Psoas muscle (tissue), 8 donors: Measurements from ENCODE around the gene GARIN1A. TPM values are rescaled to one million over a fixed set of nuclear protein-coding genes. Genes with fewer than 3 reads are reported as not detected.
"Not testable (repeated sequence)": the region's sequence is repeated elsewhere in the genome, so short reads cannot be mapped to it uniquely, and the experiment has no call there.

ENCODE experiments used
- ATAC-seq, 4 donors: fragments of 200-7000 bp; cut with Tn5 transposase; one replicate each; pipeline ENCODE4 v1.9.1; 2020; ENCODE audit warnings: moderate library complexity in 3 of 4, mild to moderate bottlenecking in 2 of 4
- DNase-seq, 2 donors: peaks; one replicate each; pipeline ENCODE4 v3.0.0-alpha.2; 2020
- H3K27ac ChIP-seq: fragments of 200-600 bp; one replicate; pipeline ENCODE4 v1.8.0; 2022
- H3K27me3 ChIP-seq, 3 donors: fragments of 200-600 bp in 1 of 3; one replicate each; pipeline versions ENCODE4 v1.6.1 to v1.8.0; 2013 to 2022; ENCODE audit warnings: low read length in 2 of 3, mild to moderate bottlenecking in 2 of 3, moderate library complexity in 1 of 3; ENCODE audit not compliant: insufficient read depth in 3 of 3
- H3K36me3 ChIP-seq, 2 donors: fragments of 200-600 bp in 1 of 2; one replicate each; pipeline versions ENCODE4 v1.6.1 to v1.8.0; 2013 to 2022; ENCODE audit warnings: low read depth in 1 of 2, mild to moderate bottlenecking in 1 of 2, moderate library complexity in 1 of 2; ENCODE audit not compliant: insufficient read depth in 1 of 2
- H3K4me1 ChIP-seq: fragments of 200-600 bp; one replicate; pipeline ENCODE4 v1.8.0; 2022
- H3K4me3 ChIP-seq: fragments of 200-600 bp; one replicate; pipeline ENCODE4 v1.8.0; 2022; ENCODE audit warnings: mild to moderate bottlenecking
- H3K9me3 ChIP-seq: fragments of 200-600 bp; one replicate; pipeline ENCODE4 v1.8.0; 2022
- WGBS, 3 donors: extraction: QIAGEN DNeasy Blood & Tissue Kit; methylation state at CpG; one replicate each; pipeline versions ENCODE4 v1.1.6 to v1.1.7; 2013; 5-methylcytosine and 5-hydroxymethylcytosine counted together
- intact Hi-C, 2 donors: fragments of 100-400 bp; cut with DNase I; formaldehyde crosslinking; loops; one replicate each; pipeline versions ENCODE4 v1.11.0 to v1.14.2; 2022
- polyA plus RNA-seq, 3 donors: library from polyadenylated mRNA; stranded (reverse); fragments of 200-250 nt; gene quantifications; one replicate each; pipeline ENCODE4 v1.2.3, GENCODE V29; 2013
- total RNA-seq, 4 donors: library from RNA; stranded (reverse); fragmentation: NEBNext Ultra II Directional in 2 of 4; extraction: Animal tissue kit (Norgen Biotek cat#: 25700) in 2 of 4; gene quantifications; one replicate each; pipeline versions ENCODE4 v1.2.1 to v1.2.4, GENCODE V29; 2021 to 2023
- TF ChIP-seq, protein P1 (sequence below): fragments of 200-600 bp; IDR thresholded peaks from one replicate; pipeline ENCODE4 v1.8.0; 2022; ENCODE audit warnings: antibody characterized with exemption
- donor health status: healthy with polysubstance abuse.
- donor health status: DM: no; HTN: no; CAD: no; lungs with moderate emphysema.
- donor health status: Bipolar disorder and iron deficiency.
- donor health status: healthy.
- donor health status: DM: yes; HTN: yes; CAD: no.
- donor health status: DM: no; HTN: no; CAD: no.
- donor health status: DM: no; HTN: no; CAD: no.
- donor health status: DM: yes; HTN: yes; CAD: no.

Gene GARIN1A
- total and polyA plus RNA-seq, 7 donors: 0.27 to 3.3 (median 0.82) TPM

GRCh38 chr7:128681794-128682537, 9.9 kb downstream of the GARIN1A start:
- H3K36me3 ChIP-seq: peaks cover 0 to 36% of the 10 kb centered on the region in 2 donors
- intact Hi-C loops: no loop called here
- 79 to 87% (median 81%) methylated on average over 3 of the region's 3 CpGs for WGBS, 3 donors
- H3K4me1 ChIP-seq: no peaks in the 10 kb centered on the region
- ATAC-seq (no peak), DNase-seq (no peak)
- no peak overlapping the region for H3K4me3 ChIP-seq
- TF ChIP-seq, protein P1, sequence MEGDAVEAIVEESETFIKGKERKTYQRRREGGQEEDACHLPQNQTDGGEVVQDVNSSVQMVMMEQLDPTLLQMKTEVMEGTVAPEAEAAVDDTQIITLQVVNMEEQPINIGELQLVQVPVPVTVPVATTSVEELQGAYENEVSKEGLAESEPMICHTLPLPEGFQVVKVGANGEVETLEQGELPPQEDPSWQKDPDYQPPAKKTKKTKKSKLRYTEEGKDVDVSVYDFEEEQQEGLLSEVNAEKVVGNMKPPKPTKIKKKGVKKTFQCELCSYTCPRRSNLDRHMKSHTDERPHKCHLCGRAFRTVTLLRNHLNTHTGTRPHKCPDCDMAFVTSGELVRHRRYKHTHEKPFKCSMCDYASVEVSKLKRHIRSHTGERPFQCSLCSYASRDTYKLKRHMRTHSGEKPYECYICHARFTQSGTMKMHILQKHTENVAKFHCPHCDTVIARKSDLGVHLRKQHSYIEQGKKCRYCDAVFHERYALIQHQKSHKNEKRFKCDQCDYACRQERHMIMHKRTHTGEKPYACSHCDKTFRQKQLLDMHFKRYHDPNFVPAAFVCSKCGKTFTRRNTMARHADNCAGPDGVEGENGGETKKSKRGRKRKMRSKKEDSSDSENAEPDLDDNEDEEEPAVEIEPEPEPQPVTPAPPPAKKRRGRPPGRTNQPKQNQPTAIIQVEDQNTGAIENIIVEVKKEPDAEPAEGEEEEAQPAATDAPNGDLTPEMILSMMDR: no peak
- no peaks in the 10 kb centered on the region for H3K27me3 ChIP-seq
- no peak overlapping the region for H3K27ac ChIP-seq
- H3K9me3 ChIP-seq: no peaks in the 10 kb centered on the region

DNA sequence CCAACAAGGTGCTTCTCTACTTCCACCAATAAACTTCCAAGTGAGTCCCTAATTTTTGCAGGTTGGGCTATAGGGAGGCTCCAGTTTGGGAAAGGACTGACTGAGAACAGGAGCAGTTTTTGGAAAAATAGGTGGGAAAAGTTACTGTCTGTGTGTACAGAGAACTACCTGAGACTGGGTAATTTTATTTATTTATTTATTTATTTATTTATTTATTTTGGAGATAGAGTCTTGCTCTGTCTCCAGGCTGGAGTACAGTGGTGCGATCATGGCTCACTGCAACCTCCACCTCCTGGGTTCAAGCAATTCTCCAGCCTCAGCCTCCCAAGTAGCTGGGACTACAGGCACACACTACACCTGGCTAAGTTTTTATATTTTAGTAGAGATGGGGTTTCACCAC, 11.2 kb downstream of the GARIN1A start:
- H3K9me3 ChIP-seq, H3K27me3 ChIP-seq, H3K4me1 ChIP-seq, H3K27ac ChIP-seq, DNase-seq, ATAC-seq, intact Hi-C loops, H3K4me3 ChIP-seq: not testable (repeated sequence)
- H3K36me3 ChIP-seq: peaks cover 0 to 36% of the 10 kb centered on the region in 2 donors
- 98 to 100% (median 100%) methylated on average over 1 of the region's 1 CpG for WGBS, 3 donors

- H3K4me3 ChIP-seq, H3K9me3 ChIP-seq, DNase-seq, H3K27me3 ChIP-seq, intact Hi-C loops, H3K4me1 ChIP-seq, ATAC-seq, H3K27ac ChIP-seq: not testable (repeated sequence)
- WGBS, 3 donors: 78 to 86% (median 79%) methylated on average over 4 of the region's 4 CpGs
- H3K36me3 ChIP-seq: peaks cover 0 to 36% of the 10 kb centered on the region in 2 donors
Observed at GRCh38 chr7:128683738-128684137, 11.6 kb downstream of the GARIN1A start.

GRCh38 chr7:128687131-128687530, 15.0 kb downstream of the GARIN1A start:
- intact Hi-C loops: no loop called here
- H3K27ac ChIP-seq: no peak overlapping the region
- no peaks in the 10 kb centered on the region for H3K4me1 ChIP-seq
- WGBS, 3 donors: 67 to 74% (median 72%) methylated on average over 3 of the region's 3 CpGs
- H3K4me3 ChIP-seq: no peak overlapping the region
- ATAC-seq: no peak
- H3K9me3 ChIP-seq: no peaks in the 10 kb centered on the region
- H3K27me3 ChIP-seq: no peaks in the 10 kb centered on the region
- H3K36me3 ChIP-seq: peaks cover 0 to 24% of the 10 kb centered on the region in 2 donors
- no peak for DNase-seq
- TF ChIP-seq, protein P1: no peak

GRCh38 chr7:128688492-128688891, 16.4 kb downstream of the GARIN1A start:
- Histone ChIP-seq H3K36me3 (peaks cover 0 to 17% of the 10 kb centered on the region in 2 donors), H3K27me3 (peaks cover 0 to 4% (median 0%) of the 10 kb centered on the region in 3 donors), H3K9me3 (no peaks in the 10 kb centered on the region), H3K4me3 (no peak overlapping the region), H3K27ac (no peak overlapping the region), H3K4me1 (no peaks in the 10 kb centered on the region)
- ATAC-seq: no peak
- 67 to 100% (median 69%) methylated on average over 1 to 2 of the region's 5 CpGs for WGBS, 3 donors
- TF ChIP-seq, protein P1: no peak
- DNase-seq: no peak
- intact Hi-C loops: no loop called here

DNA sequence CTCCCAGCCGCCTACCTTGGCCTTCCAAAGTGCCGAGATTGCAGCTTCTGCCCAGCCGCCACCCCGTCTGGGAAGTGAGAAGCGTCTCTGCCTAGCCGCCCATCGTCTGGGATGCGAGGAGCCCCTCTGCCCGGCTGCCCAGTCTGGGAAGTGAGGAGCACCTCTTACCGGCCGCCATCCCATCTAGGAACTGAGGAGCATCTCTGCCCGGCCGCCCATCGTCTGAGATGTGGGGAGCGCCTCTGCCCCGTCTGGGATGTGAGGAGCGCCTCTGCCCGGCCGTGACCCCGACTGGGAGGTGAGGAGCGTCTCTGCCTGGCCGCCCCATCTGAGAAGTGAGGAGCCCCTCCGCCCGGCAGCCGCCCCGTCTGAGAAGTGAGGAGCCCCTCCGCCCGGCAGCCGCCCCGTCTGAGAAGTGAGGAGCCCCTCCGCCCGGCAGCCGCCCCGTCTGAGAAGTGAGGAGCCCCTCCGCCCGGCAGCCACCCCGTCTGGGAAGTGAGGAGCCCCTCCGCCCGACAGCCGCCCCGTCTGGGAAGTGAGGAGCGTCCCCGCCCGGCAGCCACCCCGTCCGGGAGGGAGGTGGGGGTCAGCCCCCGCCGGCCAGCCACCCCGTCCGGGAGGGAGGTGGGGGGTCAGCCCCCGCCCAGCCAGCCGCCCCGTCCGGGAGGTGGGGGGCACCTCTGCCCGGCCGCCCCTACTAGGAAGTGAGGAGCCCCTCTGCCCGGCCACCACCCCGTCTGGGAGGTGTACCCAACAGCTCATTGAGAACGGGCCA, 17.3 kb downstream of the GARIN1A start:
- intact Hi-C loops, H3K4me1 ChIP-seq, H3K27ac ChIP-seq, H3K9me3 ChIP-seq, ATAC-seq, H3K4me3 ChIP-seq, H3K27me3 ChIP-seq, DNase-seq, H3K36me3 ChIP-seq: not testable (repeated sequence)
- 96% methylated on average over 36 to 49 of the region's 59 CpGs for WGBS, 3 donors
